ENCODE results near the gene TLK1. TPM values are rescaled to one million over a fixed set of nuclear protein-coding genes. Genes with fewer than 3 reads are reported as not detected.

The TLK1 gene
- total and polyA plus RNA-seq, 4 experiments from 2014 or later, result 19.2 to 152 (median 95.9) TPM

DNA sequence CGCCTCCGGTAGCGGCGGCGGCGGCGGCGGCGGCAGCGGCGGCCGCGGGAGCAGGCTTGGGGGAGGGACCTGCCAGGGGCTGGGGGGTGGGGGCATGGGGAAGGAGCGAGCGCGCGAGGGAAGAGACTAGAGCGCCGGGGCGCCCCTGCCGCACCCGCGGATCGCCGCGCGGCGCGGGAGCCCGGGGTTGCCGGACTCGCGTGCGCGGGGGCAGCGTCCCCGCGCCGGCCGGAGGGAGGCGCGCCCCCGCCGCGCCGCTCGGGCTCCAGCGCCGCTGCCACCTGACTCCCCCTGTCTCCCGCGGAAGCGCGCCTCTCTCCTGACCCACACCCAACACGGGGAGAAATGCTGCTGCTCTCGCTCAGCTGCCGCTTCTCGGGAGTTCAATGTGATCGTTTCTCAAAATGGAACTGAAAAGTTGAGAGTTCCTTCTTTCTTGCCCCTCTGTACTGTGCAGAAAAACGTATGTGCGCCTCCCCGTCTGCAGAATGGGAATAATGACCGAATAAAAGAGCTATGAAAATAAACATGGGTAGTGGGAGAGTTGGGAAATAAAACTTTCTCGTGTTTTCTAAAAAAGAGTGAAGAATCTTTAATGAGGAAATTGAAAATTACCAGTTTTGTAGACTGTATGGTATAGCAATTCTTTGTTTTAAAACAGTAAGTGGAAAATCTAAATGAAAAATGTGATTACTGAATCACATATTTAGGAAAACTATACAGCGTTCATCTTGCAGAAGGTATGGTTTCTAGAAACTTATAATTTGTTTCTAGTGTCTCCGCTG is 455 bp upstream of the TLK1 start:
- Histone ChIP-seq H3K27ac (ENCODE audit: low read depth, low read length) (peak overlapping the region; percentile 89), H3K4me1 (ENCODE audit: insufficient read depth, low read length) (peaks cover 63% of the 10 kb centered on the region), H3K36me3 (ENCODE audit: insufficient read depth, low read length) (no peaks in the 10 kb centered on the region), H3K27me3 (ENCODE audit: insufficient read depth, low read length) (no peaks in the 10 kb centered on the region), H3K4me3 (ENCODE audit: low read length in 2 of 2) (peak overlapping the region; percentile 27 to 78), H3K9me3 (ENCODE audit: control insufficient read depth in 1 of 2, low read length in 2 of 2) (no peaks in the 10 kb centered on the region)
- intact Hi-C loops (cut with micrococcal nuclease), result loop anchor here (1.0 to 5.0 kb wide), 5 partner anchors 50 to 273 kb away; partner anchors contain the start of gene DCAF17
- Mint-ChIP-seq H3K36me3 (peaks cover 0 to 14% of the 10 kb centered on the region in 2 donors), H3K9me3 (peaks cover 0 to 2% (median 0%) of the 10 kb centered on the region in 8 donors), H3K27ac (peak overlapping the region; percentile 86 to 97 (median 94)), H3K27me3 (no peaks in the 10 kb centered on the region), H3K4me1 (peaks cover 46 to 68% (median 54%) of the 10 kb centered on the region in 4 donors), H3K4me3 (peak overlapping the region; percentile 88 to 97 (median 90))
- POLR2A ChIA-PET (ENCODE audit: partially characterized antibody), result interaction anchor here (0.6 to 5.1 kb wide), 13 partner anchors 10 to 273 kb away, joined by 3 to 32 read pairs (median 9); partner anchors contain the start of genes DCAF17, GORASP2 and METTL8
- peak in 4 of 5 donors; percentile 64 to 71 (median 65) for DNase-seq
- CTCF ChIA-PET (ENCODE audit: partially characterized antibody), result interaction anchor here (0.6 to 8.9 kb wide), 8 partner anchors 49 to 278 kb away, joined by 3 to 91 read pairs (median 4); partner anchors contain the start of gene GORASP2

GRCh38 chr2:171159372-171160118 is 1.1 kb downstream of the TLK1 start:
- Histone ChIP-seq H3K27me3 (ENCODE audit: insufficient read depth, low read length) (no peaks in the 10 kb centered on the region), H3K36me3 (ENCODE audit: insufficient read depth, low read length) (no peaks in the 10 kb centered on the region), H3K27ac (ENCODE audit: low read depth, low read length) (peak overlapping the region; percentile 89), H3K4me1 (ENCODE audit: insufficient read depth, low read length) (peaks cover 76% of the 10 kb centered on the region), H3K9me3 (ENCODE audit: control insufficient read depth in 1 of 2, low read length in 2 of 2) (no peaks in the 10 kb centered on the region), H3K4me3 (ENCODE audit: low read length in 2 of 2) (peak overlapping the region; percentile 72 to 95)
- no peaks in the 10 kb centered on the region for H3K27me3 Mint-ChIP-seq
- peaks cover 0 to 2% (median 0%) of the 10 kb centered on the region in 8 donors for H3K9me3 Mint-ChIP-seq
- peak overlapping the region; percentile 87 to 99 (median 96) for H3K4me3 Mint-ChIP-seq
- peak overlapping the region; percentile 93 to 98 (median 94) for H3K27ac Mint-ChIP-seq
- POLR2A ChIA-PET (ENCODE audit: partially characterized antibody), result interaction anchor here (0.6 to 5.1 kb wide), 25 partner anchors 10 to 396 kb away, joined by 3 to 32 read pairs (median 4); partner anchors contain the start of genes DCAF17, GORASP2 and METTL8
- DNase-seq, result peak; percentile 72 to 86 (median 79)
- peaks cover 52 to 84% (median 65%) of the 10 kb centered on the region in 4 donors for H3K4me1 Mint-ChIP-seq
- CTCF ChIA-PET (ENCODE audit: partially characterized antibody), result interaction anchor here (0.7 to 8.9 kb wide), 17 partner anchors 9 to 274 kb away, joined by 3 to 91 read pairs (median 4); partner anchors contain the start of genes GORASP2 and METTL8
- intact Hi-C loops (cut with micrococcal nuclease), result loop anchor here (1.0 to 5.0 kb wide), 11 partner anchors 42 to 275 kb away; partner anchors contain the start of genes DCAF17 and GORASP2
- peaks cover 0 to 14% of the 10 kb centered on the region in 2 donors for H3K36me3 Mint-ChIP-seq

DNA sequence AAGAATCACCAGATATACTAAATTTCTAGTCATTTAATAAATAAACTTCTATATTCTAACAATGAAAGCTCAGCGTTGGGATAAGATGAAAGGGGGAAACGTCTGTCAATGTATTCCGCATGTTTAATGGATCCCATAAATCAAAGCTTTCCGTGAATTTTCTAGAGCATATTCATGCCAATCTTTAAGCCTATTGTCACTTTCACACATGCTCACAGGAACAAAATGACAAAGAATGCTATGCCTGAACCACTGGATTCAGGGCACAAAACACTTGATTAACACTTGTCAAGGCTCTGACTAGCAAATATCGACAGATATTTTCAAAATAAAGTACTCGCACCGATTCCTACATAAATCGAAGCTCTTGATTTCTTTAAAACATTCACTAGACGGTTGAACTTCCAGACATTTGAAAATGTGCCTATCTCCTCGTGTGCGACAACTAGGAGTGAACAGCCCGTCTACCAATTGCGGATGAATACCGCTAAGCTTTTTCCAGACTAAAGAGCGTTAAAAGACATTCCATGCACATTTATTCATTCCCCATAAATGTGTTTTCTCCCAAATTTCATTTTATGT is 1.8 kb downstream of the TLK1 start:
- H3K27me3 Mint-ChIP-seq, result no peaks in the 10 kb centered on the region
- ChIA-PET POLR2A (ENCODE audit: partially characterized antibody) (interaction anchor here (0.6 to 5.1 kb wide), 23 partner anchors 9 to 395 kb away, joined by 3 to 32 read pairs (median 4); partner anchors contain the start of genes DCAF17, GORASP2 and METTL8), CTCF (ENCODE audit: partially characterized antibody) (interaction anchor here (0.7 to 8.9 kb wide), 20 partner anchors 8 to 275 kb away, joined by 3 to 91 read pairs (median 4); partner anchors contain the start of genes GORASP2 and METTL8)
- Histone ChIP-seq H3K27me3 (ENCODE audit: insufficient read depth, low read length) (no peaks in the 10 kb centered on the region), H3K4me3 (ENCODE audit: low read length in 2 of 2) (peak overlapping the region; percentile 72 to 95), H3K27ac (ENCODE audit: low read depth, low read length) (peak overlapping the region; percentile 89), H3K36me3 (ENCODE audit: insufficient read depth, low read length) (no peaks in the 10 kb centered on the region), H3K9me3 (ENCODE audit: control insufficient read depth in 1 of 2, low read length in 2 of 2) (no peaks in the 10 kb centered on the region), H3K4me1 (ENCODE audit: insufficient read depth, low read length) (peaks cover 76% of the 10 kb centered on the region)
- H3K36me3 Mint-ChIP-seq, result peaks cover 0 to 14% of the 10 kb centered on the region in 2 donors
- peaks cover 0 to 2% (median 0%) of the 10 kb centered on the region in 8 donors for H3K9me3 Mint-ChIP-seq
- intact Hi-C loops (cut with micrococcal nuclease), result loop anchor here (1.0 to 5.0 kb wide), 6 partner anchors 42 to 230 kb away; partner anchors contain the start of gene GORASP2
- H3K4me3 Mint-ChIP-seq, result peak overlapping the region; percentile 87 to 99 (median 96)
- DNase-seq, result no peak
- H3K27ac Mint-ChIP-seq, result peak overlapping the region; percentile 93 to 98 (median 94)
- peaks cover 55 to 86% (median 67%) of the 10 kb centered on the region in 4 donors for H3K4me1 Mint-ChIP-seq

DNA sequence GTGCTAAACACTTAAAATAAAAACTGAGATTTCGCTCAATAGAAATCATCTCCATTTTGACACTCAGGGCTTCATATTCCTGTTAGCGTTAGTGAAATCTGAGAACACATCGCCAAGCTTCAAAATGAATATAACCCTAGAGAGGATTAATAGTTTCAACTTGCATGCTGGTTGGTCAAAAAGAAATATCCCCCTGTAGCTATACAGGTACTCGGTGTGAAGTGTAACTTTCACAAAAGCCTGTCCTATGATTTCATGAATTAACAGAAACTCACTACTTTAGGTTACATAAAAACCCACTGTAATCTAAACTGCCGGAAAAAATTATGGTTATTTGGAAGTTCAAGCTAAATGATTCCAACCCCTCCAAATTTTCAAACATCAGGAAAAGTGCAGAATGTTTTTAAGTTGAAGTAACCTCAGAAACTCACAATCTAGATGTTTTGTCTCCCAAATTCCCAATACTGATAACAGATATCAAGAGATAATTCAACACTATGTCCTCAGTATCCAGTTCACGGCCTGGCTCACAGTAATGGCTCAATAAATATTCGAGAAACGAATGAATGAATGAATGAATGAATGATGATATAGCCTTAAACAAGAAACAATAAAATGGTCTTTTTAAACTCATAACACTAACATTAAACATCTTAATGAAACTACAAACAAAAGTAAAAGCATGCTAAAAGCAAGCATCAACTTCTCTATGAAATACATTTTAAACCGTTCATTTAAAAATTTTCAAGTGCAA is 2.5 kb downstream of the TLK1 start:
- POLR2A ChIA-PET (ENCODE audit: partially characterized antibody), result interaction anchor here (1.0 to 5.1 kb wide), 17 partner anchors 8 to 276 kb away, joined by 3 to 32 read pairs (median 4); partner anchors contain the start of genes DCAF17, GORASP2 and METTL8
- H3K4me3 ChIP-seq (ENCODE audit: low read length in 2 of 2), result peak overlapping the region; percentile 72 to 95
- intact Hi-C loops (cut with micrococcal nuclease), result loop anchor here (5.0 kb wide), 2 partner anchors 41 to 116 kb away; no protein-coding TSS in a partner anchor

DNA sequence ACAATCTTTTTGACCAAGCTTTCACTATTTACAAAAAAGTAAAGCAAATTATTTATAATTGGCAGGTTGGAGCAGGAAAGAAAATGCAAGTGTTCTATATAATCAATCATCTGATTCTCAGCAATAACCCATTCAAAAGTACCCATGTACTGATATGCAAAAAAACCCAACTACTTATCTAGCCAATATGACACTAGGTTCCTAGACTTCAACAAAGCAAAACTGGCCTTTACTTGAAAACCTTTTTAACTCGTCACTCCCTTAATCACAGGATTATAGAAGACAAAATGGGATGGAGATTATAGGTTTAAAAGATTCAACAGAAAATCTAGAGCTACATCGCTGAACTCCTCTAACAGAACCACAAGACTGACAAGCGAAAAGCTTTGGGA is 3.6 kb downstream of the TLK1 start:
- Mint-ChIP-seq H3K27ac (peak overlapping the region in 6 of 7 donors; percentile 9 to 74 (median 64)), H3K27me3 (no peaks in the 10 kb centered on the region), H3K4me1 (peaks cover 50 to 85% (median 65%) of the 10 kb centered on the region in 4 donors), H3K9me3 (peaks cover 0 to 2% (median 0%) of the 10 kb centered on the region in 8 donors), H3K36me3 (peaks cover 0 to 14% of the 10 kb centered on the region in 2 donors), H3K4me3 (peak overlapping the region; percentile 43 to 97 (median 84))
- Histone ChIP-seq H3K4me1 (ENCODE audit: insufficient read depth, low read length) (peaks cover 76% of the 10 kb centered on the region), H3K9me3 (ENCODE audit: control insufficient read depth in 1 of 2, low read length in 2 of 2) (no peaks in the 10 kb centered on the region), H3K4me3 (ENCODE audit: low read length in 2 of 2) (no peak overlapping the region), H3K27me3 (ENCODE audit: insufficient read depth, low read length) (no peaks in the 10 kb centered on the region), H3K27ac (ENCODE audit: low read depth, low read length) (no peak overlapping the region), H3K36me3 (ENCODE audit: insufficient read depth, low read length) (no peaks in the 10 kb centered on the region)
- no peak for DNase-seq
- CTCF ChIA-PET (ENCODE audit: partially characterized antibody), result interaction anchor here (1.1 to 8.9 kb wide), 8 partner anchors 20 to 260 kb away, joined by 4 to 91 read pairs (median 22); partner anchors contain the start of gene GORASP2
- POLR2A ChIA-PET (ENCODE audit: partially characterized antibody), result interaction anchor here (1.0 to 3.8 kb wide), 5 partner anchors 10 to 227 kb away, joined by 3 to 23 read pairs (median 4); partner anchors contain the start of gene GORASP2
- intact Hi-C loops (cut with micrococcal nuclease), result loop anchor here (2.0 to 5.0 kb wide), 3 partner anchors 16 to 115 kb away; no protein-coding TSS in a partner anchor

More for the DNA sequence above, 2.5 kb downstream of the TLK1 start:
- Mint-ChIP-seq H3K36me3 (peaks cover 0 to 14% of the 10 kb centered on the region in 2 donors), H3K4me1 (peaks cover 50 to 83% (median 65%) of the 10 kb centered on the region in 4 donors), H3K27me3 (no peaks in the 10 kb centered on the region), H3K4me3 (peak overlapping the region; percentile 87 to 99 (median 96)), H3K9me3 (peaks cover 0 to 2% (median 0%) of the 10 kb centered on the region in 8 donors), H3K27ac (peak overlapping the region; percentile 80 to 98 (median 93))
- peak overlapping the region; percentile 89 for H3K27ac ChIP-seq (ENCODE audit: low read depth, low read length)
- H3K9me3 ChIP-seq (ENCODE audit: control insufficient read depth in 1 of 2, low read length in 2 of 2), result no peaks in the 10 kb centered on the region
- CTCF ChIA-PET (ENCODE audit: partially characterized antibody), result interaction anchor here (0.7 to 8.9 kb wide), 21 partner anchors 8 to 275 kb away, joined by 3 to 91 read pairs (median 4); partner anchors contain the start of genes GORASP2 and METTL8
- no peaks in the 10 kb centered on the region for H3K36me3 ChIP-seq (ENCODE audit: insufficient read depth, low read length)
- no peak for DNase-seq
- no peaks in the 10 kb centered on the region for H3K27me3 ChIP-seq (ENCODE audit: insufficient read depth, low read length)
- H3K4me1 ChIP-seq (ENCODE audit: insufficient read depth, low read length), result peaks cover 76% of the 10 kb centered on the region

All from CD4-positive, alpha-beta memory T cell (primary cell).